ENCODE results near the gene ODAD4.

Gene ODAD4

GRCh38 chr17:41904242-41904841 lies 26.1 kb upstream of the ODAD4 start:
- no peak for DNase-seq (ENCODE audit: low read depth, low spot score)
- no peak for TF ChIP-seq CTCF (IDR thresholded peaks at IDR 0.05; ENCODE audit: insufficient read depth, low read length, missing control alignments)
- H3K4me3 ChIP-seq (ENCODE audit: low read depth, low read length) = no peak overlapping the region
- ChIA-PET CTCF (no interaction called here), POLR2A (no interaction called here)

- ChIA-PET POLR2A (no interaction called here), CTCF (no interaction called here)
- DNase-seq (ENCODE audit: low read depth, low spot score) = no peak
- TF ChIP-seq CTCF (IDR thresholded peaks at IDR 0.05; ENCODE audit: insufficient read depth, low read length, missing control alignments) = no peak
- H3K4me3 ChIP-seq (ENCODE audit: low read depth, low read length) = no peak overlapping the region
Observed at GRCh38 chr17:41905172-41905571, 25.2 kb upstream of the ODAD4 start.

DNA sequence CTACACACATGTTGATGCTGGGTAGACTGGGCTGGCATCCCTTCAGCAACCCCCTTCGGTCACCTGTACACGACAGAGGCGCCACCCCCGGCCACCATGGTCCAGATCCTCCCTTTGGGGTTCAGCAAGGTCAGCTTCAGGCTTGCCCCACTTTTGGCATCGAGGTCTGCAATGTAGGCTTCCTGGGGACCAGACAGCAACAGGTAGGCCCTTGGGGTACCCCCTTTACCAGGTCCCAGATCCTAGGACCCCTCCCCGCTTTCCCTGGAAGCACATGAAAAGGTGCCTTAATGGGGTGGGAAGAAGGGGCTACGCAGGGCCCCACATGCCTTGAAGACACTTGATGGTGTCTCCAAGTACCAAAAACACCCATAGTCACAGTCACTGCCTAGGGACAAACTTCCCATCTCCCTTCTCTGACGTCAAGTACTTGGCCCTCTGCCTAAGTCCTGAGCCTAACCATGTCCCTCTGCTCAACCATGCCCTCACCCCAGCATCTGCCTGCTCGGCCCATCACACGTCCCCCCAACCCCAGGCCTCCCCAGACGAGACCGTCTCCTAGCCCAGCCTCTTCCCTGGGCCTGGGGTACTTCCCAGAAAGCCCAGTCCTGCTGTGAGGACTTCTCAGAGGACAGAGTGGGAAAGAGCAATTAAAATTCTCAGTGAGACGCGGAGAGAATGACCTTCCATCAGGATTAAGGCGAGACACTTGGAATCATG lies 23.8 kb upstream of the ODAD4 start:
- TF ChIP-seq CTCF (IDR thresholded peaks at IDR 0.05; ENCODE audit: insufficient read depth, low read length, missing control alignments) = no peak
- POLR2A ChIA-PET = interaction anchor here (0.6 to 1.4 kb wide), 4 partner anchors 12 to 123 kb away, joined by 3 to 4 read pairs (median 4); partner anchors contain the start of gene ACLY
- CTCF ChIA-PET = interaction anchor here (0.7 kb wide), 1 partner anchor 53 kb away, joined by 3 read pairs; no protein-coding TSS in a partner anchor
- no peak overlapping the region for H3K4me3 ChIP-seq (ENCODE audit: low read depth, low read length)
- DNase-seq (ENCODE audit: low read depth, low spot score) = no peak

GRCh38 chr17:41907185-41907556 lies 23.2 kb upstream of the ODAD4 start:
- no peak for TF ChIP-seq CTCF (IDR thresholded peaks at IDR 0.05; ENCODE audit: insufficient read depth, low read length, missing control alignments)
- DNase-seq (ENCODE audit: low read depth, low spot score) = peak; percentile 34
- H3K4me3 ChIP-seq (ENCODE audit: low read depth, low read length) = no peak overlapping the region
- POLR2A ChIA-PET = interaction anchor here (0.6 to 1.4 kb wide), 3 partner anchors 12 to 13 kb away, joined by 3 to 4 read pairs (median 4); partner anchors contain the start of gene ACLY
- CTCF ChIA-PET = interaction anchor here (0.6 to 0.7 kb wide), 2 partner anchors 38 to 53 kb away, joined by 3 read pairs; no protein-coding TSS in a partner anchor

DNA sequence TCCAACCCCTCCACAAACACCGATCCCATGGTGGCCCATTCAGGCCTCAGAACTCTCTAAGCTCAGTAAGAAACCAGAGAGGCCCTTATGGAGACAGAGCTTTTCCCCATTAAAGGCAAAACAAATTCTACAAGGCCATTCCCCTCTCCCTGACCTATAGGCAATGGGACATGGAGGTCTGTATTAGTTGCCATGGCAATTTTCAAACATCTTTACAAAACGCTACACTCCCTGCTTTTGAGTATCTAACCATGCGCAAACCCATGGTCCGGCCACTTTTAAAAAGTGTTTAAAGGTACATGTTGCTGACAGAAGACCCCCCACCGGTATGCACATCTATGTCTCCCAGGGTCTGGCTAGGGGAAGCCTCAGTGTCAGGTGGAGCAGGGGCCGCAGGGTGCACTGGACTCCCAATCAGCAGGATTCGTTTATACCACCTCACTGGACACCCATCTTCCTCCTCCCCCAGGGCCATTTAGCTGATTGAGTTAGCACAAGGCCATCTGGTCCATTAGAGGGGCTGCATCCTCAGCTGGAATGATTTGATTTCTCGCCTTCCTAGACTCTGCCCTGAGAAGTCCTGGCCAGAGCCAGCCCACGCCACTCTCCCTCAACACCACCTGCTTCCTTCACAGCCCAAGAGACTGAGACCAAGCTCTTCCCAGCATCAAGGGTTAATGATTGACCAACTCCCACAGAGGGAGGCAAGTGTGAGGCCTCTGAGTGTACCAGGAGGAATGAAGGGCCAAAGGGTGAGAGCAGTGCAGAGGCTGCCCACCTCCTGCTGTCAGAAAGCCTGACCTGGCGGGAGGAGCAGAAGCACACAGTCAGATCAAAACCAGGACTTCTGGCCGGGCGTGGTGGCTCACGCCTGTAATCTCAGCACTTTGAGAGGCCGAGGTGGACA lies 22.5 kb upstream of the ODAD4 start:
- TF ChIP-seq CTCF (IDR thresholded peaks at IDR 0.05; ENCODE audit: insufficient read depth, low read length, missing control alignments) = no peak
- DNase-seq (ENCODE audit: low read depth, low spot score) = no peak
- H3K4me3 ChIP-seq (ENCODE audit: low read depth, low read length) = no peak overlapping the region
- CTCF ChIA-PET = interaction anchor here (0.6 to 1.7 kb wide), 4 partner anchors 22 to 57 kb away, joined by 3 to 4 read pairs (median 3); no protein-coding TSS in a partner anchor
- POLR2A ChIA-PET = interaction anchor here (0.7 to 1.4 kb wide), 3 partner anchors 9 to 14 kb away, joined by 3 to 4 read pairs (median 4); partner anchors contain the start of gene ACLY
